Tibial nerve (tissue), 4 donors: Measurements from ENCODE around the gene AKAP11.

ENCODE experiments used
- CTCF ChIP-seq, 5 experiments: fragments of 200-600 bp in 3 of 5; fragments of 450-650 bp in 2 of 5; sonication (generic) in 3 of 5; IDR thresholded peaks; one replicate each; pipeline ENCODE4 v1.5.1; 2016 to 2019; ENCODE audit warnings: antibody characterized with exemption in 5 of 5, mild to moderate bottlenecking in 3 of 5, moderate library complexity in 2 of 5
- EP300 ChIP-seq, 2 donors: sonication (generic); formaldehyde crosslinking; IDR thresholded peaks; one replicate each; pipeline ENCODE4 v1.6.1; 2017; ENCODE audit warnings: antibody characterized with exemption in 2 of 2, mild to moderate bottlenecking in 1 of 2

GRCh38 chr13:42361701-42362100, 89.7 kb downstream of the AKAP11 start:
- no peak for TF ChIP-seq CTCF (IDR thresholded peaks at IDR 0.05)
- TF ChIP-seq EP300 (IDR thresholded peaks at IDR 0.05), result no peak
